AG08395 (cell line): ENCODE data around the gene CHAC1.
"Not testable (repeated sequence)": the region's sequence is repeated elsewhere in the genome, so short reads cannot be mapped to it uniquely, and the experiment has no call there.

ENCODE experiments used
- DNase-seq: peaks from one replicate; pipeline ENCODE4 v3.0.0; 2012; ENCODE audit warnings: mixed read lengths, low spot score

CHAC1 gene

GRCh38 chr15:40957041-40957555, 3.8 kb downstream of the CHAC1 start:
- DNase-seq = no peak

- no peak for DNase-seq
Measured at GRCh38 chr15:40957581-40958051, 4.3 kb downstream of the CHAC1 start.

GRCh38 chr15:40958146-40958545, 4.9 kb downstream of the CHAC1 start:
- DNase-seq = no peak

GRCh38 chr15:40958723-40959122, 5.5 kb downstream of the CHAC1 start:
- no peak for DNase-seq

GRCh38 chr15:40959331-40960141, 6.3 kb downstream of the CHAC1 start:
- no peak for DNase-seq

GRCh38 chr15:40960151-40960885, 7.0 kb downstream of the CHAC1 start:
- DNase-seq = no peak

- no peak for DNase-seq
Measured at GRCh38 chr15:40960925-40961324, 7.7 kb downstream of the CHAC1 start.

GRCh38 chr15:40961740-40962139, 8.5 kb downstream of the CHAC1 start:
- DNase-seq = not testable (repeated sequence)

- DNase-seq = not testable (repeated sequence)
Measured at GRCh38 chr15:40962317-40962716, 9.0 kb downstream of the CHAC1 start.

GRCh38 chr15:40963201-40963600, 9.9 kb downstream of the CHAC1 start:
- DNase-seq = no peak

- no peak for DNase-seq
Measured at GRCh38 chr15:40964006-40964405, 10.7 kb downstream of the CHAC1 start.

GRCh38 chr15:40964634-40965033, 11.4 kb downstream of the CHAC1 start:
- DNase-seq = no peak

- no peak for DNase-seq
Measured at GRCh38 chr15:40968290-40969085, 15.2 kb downstream of the CHAC1 start.

- no peak for DNase-seq
Measured at GRCh38 chr15:40969363-40969762, 16.1 kb downstream of the CHAC1 start.

GRCh38 chr15:40974879-40975278, 21.6 kb downstream of the CHAC1 start:
- no peak for DNase-seq

GRCh38 chr15:40976819-40977218, 23.5 kb downstream of the CHAC1 start:
- DNase-seq = no peak

GRCh38 chr15:40978141-40978540, 24.9 kb downstream of the CHAC1 start:
- no peak for DNase-seq

GRCh38 chr15:40978562-40978961, 25.3 kb downstream of the CHAC1 start:
- DNase-seq = no peak

GRCh38 chr15:40981186-40981585, 27.9 kb downstream of the CHAC1 start:
- DNase-seq = no peak

- DNase-seq = peak; percentile 61
Measured at GRCh38 chr15:40982855-40983254, 29.6 kb downstream of the CHAC1 start.

GRCh38 chr15:40984406-40984805, 31.1 kb downstream of the CHAC1 start:
- DNase-seq = no peak

GRCh38 chr15:40984964-40985363, 31.7 kb downstream of the CHAC1 start:
- peak; percentile 89 for DNase-seq
